Gastroesophageal sphincter (tissue), 4 donors: Measurements from ENCODE around the gene PPM1H. TPM values are rescaled to one million over a fixed set of nuclear protein-coding genes. Genes with fewer than 3 reads are reported as not detected.

Experiments
- ATAC-seq: fragments of 150-250 bp; one replicate; pipeline ENCODE4 v1.9.1; 2016; ENCODE audit warnings: mild to moderate bottlenecking, moderate library complexity
- H3K27ac ChIP-seq, 4 donors: fragments of 200-600 bp; sonication (generic) in 3 of 4; 1 replicate in 3 of 4; 2 replicates in 1 of 4; pipeline ENCODE4 v1.5.1; 2016 to 2019
- H3K27me3 ChIP-seq: fragments of 200-600 bp; sonication (generic); one replicate; pipeline ENCODE4 v1.5.1; 2019
- H3K36me3 ChIP-seq, 2 donors: fragments of 200-600 bp; sonication (generic); one replicate each; pipeline ENCODE4 v1.5.1; 2019; ENCODE audit warnings: control low read depth in 1 of 2
- H3K4me1 ChIP-seq, 3 donors: fragments of 200-600 bp; sonication (generic); 1 replicate in 2 of 3; 2 replicates in 1 of 3; pipeline ENCODE4 v1.5.1; 2016 to 2019; ENCODE audit warnings: control low read depth in 2 of 3
- H3K4me3 ChIP-seq, 2 donors: fragments of 200-600 bp; sonication (generic); one replicate each; pipeline ENCODE4 v1.5.1; 2019; ENCODE audit warnings: mild to moderate bottlenecking in 1 of 2, moderate library complexity in 1 of 2
- H3K9me3 ChIP-seq, 3 donors: fragments of 200-600 bp; sonication (generic); one replicate each; pipeline ENCODE4 v1.5.1; 2017 to 2019; ENCODE audit warnings: control low read depth in 2 of 3
- EP300 ChIP-seq: sonication (generic); formaldehyde crosslinking; IDR thresholded peaks from one replicate; pipeline ENCODE4 v1.6.1; 2017; ENCODE audit warnings: antibody characterized with exemption, mild to moderate bottlenecking
- POLR2A ChIP-seq, 2 donors: fragments of 450-650 bp; IDR thresholded peaks; one replicate each; pipeline ENCODE4 v1.6.1; 2017; ENCODE audit warnings: antibody characterized with exemption in 2 of 2, mild to moderate bottlenecking in 2 of 2, moderate library complexity in 1 of 2
- POLR2AphosphoS5 ChIP-seq: sonication (generic); formaldehyde crosslinking; IDR thresholded peaks from one replicate; pipeline ENCODE4 v1.6.1; 2017; ENCODE audit warnings: antibody characterized with exemption
- WGBS, 2 donors: methylation state at CpG; one replicate each; pipeline ENCODE4 v1.1.5; 2018; ENCODE audit warnings: low coverage in 1 of 2; 5-methylcytosine and 5-hydroxymethylcytosine counted together
- total RNA-seq, 4 donors: library from RNA; depleted of rRNA; stranded (reverse); fragments of >200 nt; gene quantifications; one replicate each; pipeline ENCODE4 v1.1.0, GENCODE V29; 2016
- TF ChIP-seq, protein P1 (sequence below), 4 experiments: fragments of 200-600 bp in 2 of 4; fragments of 450-650 bp in 2 of 4; sonication (generic) in 1 of 4; IDR thresholded peaks; one replicate each; pipeline ENCODE4 v1.5.1; 2017 to 2019; ENCODE audit warnings: antibody characterized with exemption in 4 of 4, mild to moderate bottlenecking in 2 of 4, moderate library complexity in 2 of 4

Gene PPM1H
- total RNA-seq, 4 donors from 2014 or later, result 1.3 to 1.9 (median 1.6) TPM

DNA sequence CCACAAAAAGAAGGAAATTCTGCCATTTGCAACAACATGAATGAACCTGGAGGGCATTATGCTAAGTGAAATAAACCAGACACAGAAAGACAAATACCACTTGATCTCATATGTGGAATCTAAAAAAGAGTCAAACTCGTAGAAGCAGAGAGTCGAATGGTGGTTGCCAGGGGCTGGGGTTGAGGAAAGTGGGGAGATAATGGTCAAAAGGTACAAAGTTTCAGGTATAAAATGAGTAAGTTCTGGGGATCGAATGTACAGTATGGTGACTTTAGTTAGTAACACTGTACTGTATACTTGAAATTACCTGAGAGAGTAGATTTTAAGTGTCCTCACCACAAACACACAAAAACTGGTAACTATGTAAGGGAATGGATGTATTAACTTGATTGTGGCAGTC, 129.4 kb downstream of the PPM1H start:
- WGBS, 2 donors, result 54 to 80% methylated on average over 1 to 3 of the region's 3 CpGs
- ATAC-seq, result no peak
- TF ChIP-seq POLR2A (IDR thresholded peaks at IDR 0.05), result no peak
- Histone ChIP-seq H3K4me1 (no peaks in the 10 kb centered on the region), H3K27ac (no peak overlapping the region), H3K27me3 (no peaks in the 10 kb centered on the region), H3K9me3 (no peaks in the 10 kb centered on the region), H3K4me3 (no peak overlapping the region), H3K36me3 (no peaks in the 10 kb centered on the region)

DNA sequence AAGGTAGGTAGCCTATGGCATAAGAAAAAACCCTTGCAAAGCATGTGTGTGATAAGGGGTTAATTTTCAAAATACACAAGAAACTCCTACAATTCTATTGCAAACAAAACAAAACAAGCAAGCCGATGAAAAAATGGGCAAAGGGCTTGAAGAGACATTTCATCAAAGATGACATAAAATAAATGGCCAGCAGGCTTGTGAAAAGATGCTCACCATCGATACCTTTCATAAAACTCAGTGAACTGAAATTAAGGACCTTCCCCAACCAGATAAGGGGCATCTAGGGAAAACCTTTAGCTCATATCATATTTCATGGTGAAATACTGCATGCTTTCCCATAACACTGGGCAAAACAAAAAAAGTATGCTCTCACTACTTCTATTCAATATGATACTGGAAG, 131.2 kb downstream of the PPM1H start:
- 89 to 95% methylated on average over 2 of the region's 2 CpGs for WGBS, 2 donors
- no peak for ATAC-seq
- TF ChIP-seq EP300, result no peak
- no peak for TF ChIP-seq POLR2A (IDR thresholded peaks at IDR 0.05)
- no peak for TF ChIP-seq POLR2AphosphoS5
- TF ChIP-seq, protein P1, sequence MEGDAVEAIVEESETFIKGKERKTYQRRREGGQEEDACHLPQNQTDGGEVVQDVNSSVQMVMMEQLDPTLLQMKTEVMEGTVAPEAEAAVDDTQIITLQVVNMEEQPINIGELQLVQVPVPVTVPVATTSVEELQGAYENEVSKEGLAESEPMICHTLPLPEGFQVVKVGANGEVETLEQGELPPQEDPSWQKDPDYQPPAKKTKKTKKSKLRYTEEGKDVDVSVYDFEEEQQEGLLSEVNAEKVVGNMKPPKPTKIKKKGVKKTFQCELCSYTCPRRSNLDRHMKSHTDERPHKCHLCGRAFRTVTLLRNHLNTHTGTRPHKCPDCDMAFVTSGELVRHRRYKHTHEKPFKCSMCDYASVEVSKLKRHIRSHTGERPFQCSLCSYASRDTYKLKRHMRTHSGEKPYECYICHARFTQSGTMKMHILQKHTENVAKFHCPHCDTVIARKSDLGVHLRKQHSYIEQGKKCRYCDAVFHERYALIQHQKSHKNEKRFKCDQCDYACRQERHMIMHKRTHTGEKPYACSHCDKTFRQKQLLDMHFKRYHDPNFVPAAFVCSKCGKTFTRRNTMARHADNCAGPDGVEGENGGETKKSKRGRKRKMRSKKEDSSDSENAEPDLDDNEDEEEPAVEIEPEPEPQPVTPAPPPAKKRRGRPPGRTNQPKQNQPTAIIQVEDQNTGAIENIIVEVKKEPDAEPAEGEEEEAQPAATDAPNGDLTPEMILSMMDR (IDR thresholded peaks at IDR 0.05), result no peak

DNA sequence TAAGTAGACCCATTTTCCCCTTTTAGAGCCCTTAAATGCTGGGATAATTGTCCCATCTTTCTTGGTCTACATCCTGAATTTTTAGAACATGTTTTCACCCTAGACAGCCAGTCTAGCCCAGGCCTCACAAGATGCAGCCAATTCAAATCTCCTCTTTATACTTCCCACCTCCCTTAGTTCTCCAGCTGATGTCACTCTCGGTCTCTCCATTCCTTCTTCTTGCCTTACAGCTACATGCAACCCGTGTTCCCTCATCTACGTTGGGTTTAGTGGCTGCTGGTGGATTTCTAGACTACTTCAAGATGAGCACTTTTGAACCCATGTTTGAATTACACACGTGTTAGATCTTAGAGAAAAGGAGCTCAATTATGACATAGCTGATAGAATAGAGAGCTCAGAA, 132.0 kb downstream of the PPM1H start:
- 40 to 41% methylated on average over 2 to 4 of the region's 4 CpGs for WGBS, 2 donors
- Histone ChIP-seq H3K4me3 (no peak overlapping the region), H3K9me3 (no peaks in the 10 kb centered on the region), H3K36me3 (no peaks in the 10 kb centered on the region), H3K4me1 (no peaks in the 10 kb centered on the region), H3K27ac (no peak overlapping the region), H3K27me3 (no peaks in the 10 kb centered on the region)
- no peak for TF ChIP-seq POLR2AphosphoS5
- TF ChIP-seq EP300, result no peak
- TF ChIP-seq, protein P1 (IDR thresholded peaks at IDR 0.05), result no peak
- TF ChIP-seq POLR2A (IDR thresholded peaks at IDR 0.05), result no peak
- no peak for ATAC-seq

More for the DNA sequence above, 131.2 kb downstream of the PPM1H start:
- no peaks in the 10 kb centered on the region for H3K4me1 ChIP-seq
- H3K4me3 ChIP-seq, result no peak overlapping the region
- H3K27ac ChIP-seq, result no peak overlapping the region
- no peaks in the 10 kb centered on the region for H3K36me3 ChIP-seq
- H3K27me3 ChIP-seq, result no peaks in the 10 kb centered on the region
- no peaks in the 10 kb centered on the region for H3K9me3 ChIP-seq

DNA sequence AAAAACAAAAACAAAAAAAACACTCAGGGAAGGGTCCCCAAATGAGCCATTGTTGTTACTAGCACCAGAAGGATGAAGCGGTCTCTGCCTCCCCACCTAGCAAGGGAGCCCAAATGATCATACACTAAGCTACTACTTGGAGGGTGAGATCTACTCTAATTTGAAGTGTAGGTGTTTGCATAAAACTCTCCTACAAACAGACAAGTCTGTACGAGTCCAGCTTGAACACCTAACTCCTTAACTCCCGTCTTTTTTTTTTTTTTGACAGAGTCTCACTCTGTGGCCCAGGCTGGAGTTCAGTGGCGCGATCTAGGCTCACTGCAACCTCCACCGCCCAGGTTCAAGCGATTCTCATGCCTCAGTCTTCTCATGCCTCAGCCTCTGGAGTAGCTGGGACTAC, 132.6 kb downstream of the PPM1H start:
- 92 to 100% methylated on average over 3 to 5 of the region's 7 CpGs for WGBS, 2 donors
- H3K36me3 ChIP-seq, result no peaks in the 10 kb centered on the region
- H3K9me3 ChIP-seq, result no peaks in the 10 kb centered on the region
- no peak for TF ChIP-seq POLR2A (IDR thresholded peaks at IDR 0.05)
- TF ChIP-seq POLR2AphosphoS5, result no peak
- no peak for TF ChIP-seq EP300
- TF ChIP-seq, protein P1 (IDR thresholded peaks at IDR 0.05), result no peak
- H3K27ac ChIP-seq, result no peak overlapping the region
- ATAC-seq, result no peak
- H3K27me3 ChIP-seq, result no peaks in the 10 kb centered on the region
- no peaks in the 10 kb centered on the region for H3K4me1 ChIP-seq
- H3K4me3 ChIP-seq, result no peak overlapping the region

DNA sequence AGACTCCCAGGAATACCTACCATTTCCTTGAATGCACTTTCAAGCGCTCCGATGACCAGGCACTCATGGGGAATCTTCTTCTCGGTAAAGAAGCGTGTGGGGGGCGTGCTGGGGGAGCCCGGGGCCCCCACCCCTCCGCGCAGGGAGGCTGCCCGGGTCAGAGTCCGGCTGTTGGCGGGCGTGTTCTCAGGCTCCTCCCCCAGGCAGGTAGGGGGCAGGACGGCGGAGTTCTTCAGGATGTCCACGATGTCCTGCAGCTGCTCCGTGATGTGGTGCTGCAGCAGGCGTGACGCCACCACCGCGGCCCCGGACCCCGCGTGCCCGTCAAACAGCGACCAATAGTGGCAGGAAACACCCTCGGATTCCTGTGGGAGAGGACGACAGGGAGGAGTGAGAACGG, 133.2 kb downstream of the PPM1H start:
- Histone ChIP-seq H3K27ac (no peak overlapping the region), H3K36me3 (no peaks in the 10 kb centered on the region), H3K9me3 (no peaks in the 10 kb centered on the region), H3K27me3 (no peaks in the 10 kb centered on the region), H3K4me1 (no peaks in the 10 kb centered on the region), H3K4me3 (no peak overlapping the region)
- no peak for ATAC-seq
- TF ChIP-seq POLR2AphosphoS5 (no peak), POLR2A (IDR thresholded peaks at IDR 0.05) (no peak), EP300 (no peak)
- TF ChIP-seq, protein P1 (IDR thresholded peaks at IDR 0.05), result no peak
- WGBS, 2 donors, result 100% methylated on average over 2 of the region's 28 CpGs; no CpG with 5 or more reads in 1 of the 2 donors
